ENCODE data around the gene TWF1.
A peak's percentile ranks its signal among the peaks of the same experiment; 100 is the strongest.

TWF1 gene

GRCh38 chr12:43812926-43813325, 6.8 kb upstream of the TWF1 start:
- CTCF ChIA-PET, result interaction anchor here (1.5 kb wide), 1 partner anchor 7 kb away, joined by 4 read pairs; the partner anchor contains the start of gene TWF1
- no peak for DNase-seq (ENCODE audit: low read depth, low spot score)
- POLR2A ChIA-PET, result no interaction called here
- H3K4me3 ChIP-seq (ENCODE audit: low read depth, low read length), result no peak overlapping the region
- TF ChIP-seq, protein P1, sequence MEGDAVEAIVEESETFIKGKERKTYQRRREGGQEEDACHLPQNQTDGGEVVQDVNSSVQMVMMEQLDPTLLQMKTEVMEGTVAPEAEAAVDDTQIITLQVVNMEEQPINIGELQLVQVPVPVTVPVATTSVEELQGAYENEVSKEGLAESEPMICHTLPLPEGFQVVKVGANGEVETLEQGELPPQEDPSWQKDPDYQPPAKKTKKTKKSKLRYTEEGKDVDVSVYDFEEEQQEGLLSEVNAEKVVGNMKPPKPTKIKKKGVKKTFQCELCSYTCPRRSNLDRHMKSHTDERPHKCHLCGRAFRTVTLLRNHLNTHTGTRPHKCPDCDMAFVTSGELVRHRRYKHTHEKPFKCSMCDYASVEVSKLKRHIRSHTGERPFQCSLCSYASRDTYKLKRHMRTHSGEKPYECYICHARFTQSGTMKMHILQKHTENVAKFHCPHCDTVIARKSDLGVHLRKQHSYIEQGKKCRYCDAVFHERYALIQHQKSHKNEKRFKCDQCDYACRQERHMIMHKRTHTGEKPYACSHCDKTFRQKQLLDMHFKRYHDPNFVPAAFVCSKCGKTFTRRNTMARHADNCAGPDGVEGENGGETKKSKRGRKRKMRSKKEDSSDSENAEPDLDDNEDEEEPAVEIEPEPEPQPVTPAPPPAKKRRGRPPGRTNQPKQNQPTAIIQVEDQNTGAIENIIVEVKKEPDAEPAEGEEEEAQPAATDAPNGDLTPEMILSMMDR (IDR thresholded peaks at IDR 0.05; ENCODE audit: insufficient read depth, low read length, missing control alignments), result no peak

DNA sequence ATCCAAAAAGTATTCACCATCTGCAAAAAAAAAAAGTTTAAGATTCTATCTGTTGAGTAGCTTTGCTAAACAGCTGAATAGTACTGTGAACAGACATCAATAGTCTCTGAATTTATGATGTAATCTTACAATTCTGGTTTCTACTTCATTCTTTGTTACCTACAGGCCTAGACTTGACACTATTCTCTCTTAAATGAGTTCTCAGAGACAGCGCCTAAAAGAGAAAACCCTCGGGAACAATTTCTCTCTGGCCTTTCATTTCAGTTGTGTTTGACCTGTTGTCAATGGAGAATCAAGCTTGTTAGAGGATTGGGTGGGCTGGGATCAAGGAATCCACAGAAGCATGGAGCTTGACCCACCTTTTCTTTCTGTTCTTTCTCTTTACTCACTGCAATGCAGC, 5.9 kb upstream of the TWF1 start:
- DNase-seq (ENCODE audit: low read depth, low spot score), result no peak
- CTCF ChIA-PET, result no interaction called here
- H3K4me3 ChIP-seq (ENCODE audit: low read depth, low read length), result no peak overlapping the region
- TF ChIP-seq, protein P1 (IDR thresholded peaks at IDR 0.05; ENCODE audit: insufficient read depth, low read length, missing control alignments), result no peak
- POLR2A ChIA-PET, result no interaction called here

- CTCF ChIA-PET, result interaction anchor here (1.1 to 3.8 kb wide), 3 partner anchors 9 to 48 kb away, joined by 3 to 18 read pairs (median 5); no protein-coding TSS in a partner anchor
- TF ChIP-seq, protein P1 (IDR thresholded peaks at IDR 0.05; ENCODE audit: insufficient read depth, low read length, missing control alignments), result no peak
- H3K4me3 ChIP-seq (ENCODE audit: low read depth, low read length), result no peak overlapping the region
- POLR2A ChIA-PET, result no interaction called here
- DNase-seq (ENCODE audit: low read depth, low spot score), result no peak
Measured at GRCh38 chr12:43807386-43807785, 1.3 kb upstream of the TWF1 start.

- H3K4me3 ChIP-seq (ENCODE audit: low read depth, low read length), result peak overlapping the region; percentile 89
- POLR2A ChIA-PET, result interaction anchor here (1.0 to 2.0 kb wide), 5 partner anchors 14 to 76 kb away, joined by 3 to 17 read pairs (median 4); partner anchors contain the start of genes IRAK4 and TMEM117
- DNase-seq (ENCODE audit: low read depth, low spot score), result no peak
- TF ChIP-seq, protein P1 (IDR thresholded peaks at IDR 0.05; ENCODE audit: insufficient read depth, low read length, missing control alignments), result no peak
- CTCF ChIA-PET, result interaction anchor here (1.1 to 3.8 kb wide), 4 partner anchors 10 to 76 kb away, joined by 3 to 37 read pairs (median 12); no protein-coding TSS in a partner anchor
Measured at GRCh38 chr12:43806737-43807072, 588 bp upstream of the TWF1 start.

DNA sequence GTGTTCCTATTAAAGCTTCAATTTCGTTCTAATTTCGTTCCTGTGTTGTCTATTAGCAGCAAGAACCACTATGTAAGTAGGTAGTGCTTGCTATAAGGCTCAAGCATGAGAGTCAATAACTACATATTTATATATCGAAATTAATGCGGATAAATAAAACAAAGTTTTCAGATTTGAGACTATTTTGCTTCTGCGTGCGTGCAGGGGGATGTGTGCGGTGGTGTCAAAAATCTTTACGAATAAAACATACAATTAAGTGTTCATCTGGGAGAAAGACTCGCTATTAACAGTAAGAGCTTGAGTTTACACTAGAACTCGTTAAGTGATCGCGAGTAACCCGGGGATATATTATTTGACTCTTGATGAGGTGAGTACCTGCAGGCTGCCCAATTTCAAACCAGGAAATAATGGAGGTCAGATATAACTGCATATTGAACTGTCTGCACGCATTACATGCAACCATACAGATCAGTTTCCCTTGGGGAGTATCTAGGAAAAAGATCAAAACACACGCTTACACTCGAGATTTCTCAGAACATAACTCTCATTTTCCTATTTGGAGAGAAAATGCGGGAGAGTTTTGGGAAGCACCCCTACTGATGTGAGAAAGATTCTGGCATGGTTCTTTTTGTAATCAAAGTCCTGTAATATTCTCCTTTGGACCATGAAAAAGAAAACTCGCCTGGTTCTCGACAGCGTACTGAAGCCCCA, 813 bp downstream of the TWF1 start:
- CTCF ChIA-PET, result interaction anchor here (1.0 to 3.8 kb wide), 12 partner anchors 8 to 77 kb away, joined by 3 to 37 read pairs (median 4); partner anchors contain the start of genes IRAK4 and PUS7L
- POLR2A ChIA-PET, result interaction anchor here (0.6 to 2.0 kb wide), 9 partner anchors 8 to 77 kb away, joined by 3 to 17 read pairs (median 4); partner anchors contain the start of gene TMEM117
- DNase-seq (ENCODE audit: low read depth, low spot score), result no peak
- H3K4me3 ChIP-seq (ENCODE audit: low read depth, low read length), result peak overlapping the region; percentile 89
- TF ChIP-seq, protein P1 (IDR thresholded peaks at IDR 0.05; ENCODE audit: insufficient read depth, low read length, missing control alignments), result no peak

DNA sequence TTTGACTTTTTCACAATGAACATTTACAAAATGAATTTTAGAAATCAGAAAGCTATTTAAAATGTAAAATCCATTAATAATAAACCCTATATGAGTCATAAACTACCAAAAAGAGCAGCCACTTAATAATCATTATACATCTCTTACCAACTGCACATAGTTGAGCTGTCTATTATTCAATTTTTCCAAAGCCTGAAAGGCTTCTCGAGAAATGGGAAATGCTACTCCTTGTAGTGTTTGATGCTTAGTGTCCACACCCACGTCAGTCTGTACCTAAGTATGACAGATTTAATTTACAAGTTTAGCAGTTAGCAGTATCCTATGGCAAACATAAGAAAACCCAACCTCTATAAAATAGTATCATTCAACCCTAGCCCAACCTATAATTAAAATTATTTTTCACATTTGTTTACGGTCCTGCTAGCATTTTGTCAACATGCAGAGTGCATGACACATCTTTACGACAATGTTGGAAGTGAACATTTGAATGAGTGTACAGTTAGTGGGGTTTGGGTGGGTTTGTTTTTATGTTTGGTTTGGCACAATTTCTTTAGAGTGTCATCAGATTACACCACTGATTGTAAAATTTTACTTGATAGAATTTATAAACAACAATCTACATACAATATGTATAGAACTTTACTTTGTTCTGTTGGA, 8.4 kb downstream of the TWF1 start:
- CTCF ChIA-PET, result interaction anchor here (1.0 kb wide), 1 partner anchor 85 kb away, joined by 3 read pairs; no protein-coding TSS in a partner anchor
- no peak overlapping the region for H3K4me3 ChIP-seq (ENCODE audit: low read depth, low read length)
- POLR2A ChIA-PET, result interaction anchor here (1.5 kb wide), 1 partner anchor 8 kb away, joined by 3 read pairs; the partner anchor contains the start of gene TWF1
- no peak for DNase-seq (ENCODE audit: low read depth, low spot score)
- TF ChIP-seq, protein P1 (IDR thresholded peaks at IDR 0.05; ENCODE audit: insufficient read depth, low read length, missing control alignments), result no peak
